G401 (cell line): ENCODE data around the gene ATOX1. TPM values are rescaled to one million over a fixed set of nuclear protein-coding genes. Genes with fewer than 3 reads are reported as not detected.

Experiments used
- DNase-seq: peaks from one replicate; pipeline ENCODE4 v3.0.0-alpha.2; 2015; ENCODE audit warnings: low spot score
- in situ Hi-C: cut with HindIII; loops from 2 replicates; pipeline ENCODE4 v1.10.0; 2016; ENCODE audit warnings: low sequenced_read_pairs, mixed read lengths
- total RNA-seq: library from RNA; depleted of rRNA; stranded (reverse); fragments of >200 nt; shearing (Covaris generic); gene quantifications from 2 replicates; pipeline ENCODE4 v1.2.3, GENCODE V29; 2014

Gene ATOX1
- total RNA-seq, 1 experiment from 2014 or later: 53.7 TPM

DNA sequence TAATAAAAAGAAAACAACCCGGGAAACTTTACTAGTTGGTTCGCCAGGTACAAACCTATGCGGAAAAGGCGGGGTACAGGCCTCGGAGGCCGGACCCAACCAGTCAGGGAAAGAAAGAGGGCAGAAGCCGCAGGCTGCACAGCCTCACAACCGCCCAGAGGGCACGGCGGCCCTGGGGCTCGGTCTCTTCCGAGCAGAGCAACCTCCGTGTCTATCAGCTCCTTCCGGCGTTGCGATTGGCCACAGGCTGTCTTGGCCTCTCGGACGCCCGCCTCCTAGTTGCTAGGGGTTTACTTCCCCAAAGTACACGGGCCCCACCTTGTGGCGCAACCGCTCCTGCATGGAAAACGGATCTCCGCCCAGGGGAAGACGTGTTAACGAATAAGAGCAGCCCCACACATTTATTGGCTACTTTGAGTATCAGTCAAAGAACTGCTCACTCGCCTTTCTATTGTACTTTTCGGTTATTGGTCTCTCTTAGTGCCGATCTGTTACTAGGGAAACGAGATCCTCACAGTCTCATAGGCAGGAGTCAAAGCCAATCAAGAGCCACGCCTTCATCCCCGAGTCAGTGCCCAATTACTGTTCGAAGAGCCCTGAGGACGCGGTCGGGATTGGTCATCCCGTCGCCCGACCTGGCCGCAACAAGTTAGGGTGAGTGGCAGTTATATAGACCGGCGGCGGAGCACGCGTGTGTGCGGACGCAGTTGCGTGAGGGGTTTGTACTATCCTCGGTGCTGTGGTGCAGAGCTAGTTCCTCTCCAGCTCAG is 13.0 kb upstream of the ATOX1 start, which contains the start of gene G3BP1:
G3BP1 (plus strand) TSS at position 696 of the 770 bp plus-strand sequence. CDS start 14,667 bp downstream, outside the sequence.
- in situ Hi-C loops: no loop called here
- DNase-seq: peak; percentile 100

- DNase-seq: peak; percentile 86
- in situ Hi-C loops: no loop called here
These were observed 12.2 kb upstream of the ATOX1 start for GRCh38 chr5:151770383-151771258.

DNA sequence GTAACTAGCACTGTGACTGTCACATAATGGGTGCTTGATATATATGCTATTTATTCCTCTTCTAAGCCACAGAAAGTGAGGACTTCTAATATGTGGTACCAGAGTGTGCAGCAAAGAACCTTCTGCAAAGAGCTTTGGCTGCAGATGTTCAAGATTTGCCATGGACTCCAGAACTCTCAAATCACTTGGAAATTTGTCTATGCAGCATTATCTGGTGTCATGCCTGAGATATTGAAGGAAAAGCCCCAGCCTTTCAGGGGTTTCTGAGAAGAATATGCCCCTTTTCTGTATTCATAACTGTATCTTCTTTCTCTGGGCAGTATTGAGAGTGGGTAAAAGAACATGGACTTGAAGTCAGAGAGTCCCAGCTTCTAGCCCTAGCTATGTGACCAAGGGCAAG is 8.5 kb upstream of the ATOX1 start:
- in situ Hi-C loops: no loop called here
- DNase-seq: no peak

- in situ Hi-C loops: no loop called here
- no peak for DNase-seq
These were observed 6.4 kb upstream of the ATOX1 start for GRCh38 chr5:151764801-151765200.

GRCh38 chr5:151758141-151758429 is 346 bp downstream of the ATOX1 start:
- in situ Hi-C loops: no loop called here
- peak; percentile 49 for DNase-seq

GRCh38 chr5:151757233-151758140 is 944 bp downstream of the ATOX1 start:
- in situ Hi-C loops: no loop called here
- peak; percentile 23 for DNase-seq

DNA sequence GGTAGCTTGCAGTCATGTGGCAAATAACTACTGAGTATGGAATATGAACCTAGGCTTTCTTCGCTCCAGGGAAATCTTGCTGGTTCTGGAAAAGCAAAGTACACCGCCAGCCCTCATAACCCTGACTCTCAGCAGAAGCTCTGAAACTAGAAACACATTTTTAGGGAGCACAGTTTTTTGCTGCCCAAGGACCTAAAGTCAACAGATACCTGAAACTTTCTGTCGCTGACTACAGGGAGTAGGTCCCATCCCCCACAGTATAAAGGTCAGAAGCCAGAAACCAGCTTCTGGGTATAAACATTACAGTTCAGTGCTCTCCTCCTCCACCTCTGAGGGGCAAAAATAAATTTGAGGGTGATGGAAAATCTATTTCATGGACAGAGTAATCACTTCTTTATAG is 3.0 kb downstream of the ATOX1 start:
- in situ Hi-C loops: no loop called here
- DNase-seq: no peak

DNA sequence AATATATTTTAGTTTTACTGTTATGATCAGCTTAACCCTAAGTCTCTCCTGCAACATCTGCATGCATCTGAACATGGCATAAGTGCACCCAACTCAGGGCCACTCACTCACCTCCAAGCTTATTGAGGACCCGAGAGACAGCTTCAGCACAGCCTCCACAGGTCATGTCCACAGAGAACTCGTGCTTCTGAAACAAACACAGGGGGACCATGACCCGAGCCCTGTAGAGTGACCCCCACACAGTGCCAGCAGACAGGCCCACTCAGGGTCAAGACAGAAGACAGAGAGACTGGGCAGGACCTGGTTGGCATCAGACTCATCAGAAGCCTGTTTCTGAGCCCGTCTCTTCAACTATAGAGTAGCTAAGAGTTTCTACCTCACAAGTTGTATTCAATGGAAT is 6.8 kb downstream of the ATOX1 start:
- DNase-seq: no peak
- in situ Hi-C loops: no loop called here

- no peak for DNase-seq
- in situ Hi-C loops: no loop called here
These were observed 7.3 kb downstream of the ATOX1 start for GRCh38 chr5:151751091-151751490.

DNA sequence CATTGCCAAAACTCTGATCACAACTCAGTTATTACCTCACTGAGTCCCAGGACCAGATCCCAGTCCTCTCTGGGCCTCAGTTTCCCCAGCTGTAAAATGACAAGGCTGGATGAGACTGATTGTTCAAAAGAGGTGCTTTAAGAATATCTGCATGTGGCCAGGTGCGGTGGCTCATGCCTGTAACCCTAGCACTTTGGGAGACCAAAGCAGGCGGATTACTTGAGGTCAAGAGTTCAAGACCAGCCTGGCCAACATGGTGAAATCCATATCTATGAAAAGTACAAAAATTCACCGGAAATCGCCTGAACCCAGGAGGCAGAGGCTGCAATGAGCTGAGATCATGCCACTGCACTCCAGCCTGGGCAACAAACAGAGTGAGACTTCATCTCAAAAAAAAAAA is 8.3 kb downstream of the ATOX1 start:
- no peak for DNase-seq
- in situ Hi-C loops: no loop called here

DNA sequence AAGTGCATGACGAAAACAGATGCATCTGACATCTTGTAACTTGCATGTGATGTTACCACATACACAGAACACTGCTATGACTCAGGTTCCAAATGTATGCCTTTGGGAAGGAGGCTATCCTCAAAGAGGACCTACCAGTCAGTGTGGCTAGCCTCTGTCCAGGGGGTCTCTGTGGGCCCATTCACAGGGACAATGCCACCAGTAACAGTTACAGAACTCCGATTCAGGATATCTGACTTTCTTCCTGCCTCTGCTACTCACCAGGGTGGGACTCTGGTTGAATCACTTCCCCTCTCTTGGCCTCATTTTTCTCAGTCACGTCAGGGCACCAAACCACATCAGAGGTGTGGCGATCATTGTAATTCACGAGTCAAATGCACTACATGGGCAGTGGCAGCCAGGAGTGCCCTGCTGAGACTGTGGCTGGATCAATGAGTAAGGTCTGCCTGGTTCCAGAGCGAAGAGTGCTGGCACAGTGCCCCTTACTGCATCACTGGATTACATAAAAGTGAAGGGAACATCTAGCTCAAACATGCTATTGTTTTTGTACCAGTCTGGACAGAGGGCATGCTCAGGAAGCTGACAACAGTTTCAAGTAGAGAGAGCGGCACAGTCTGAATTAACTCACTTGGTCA is 13.2 kb downstream of the ATOX1 start:
- DNase-seq: peak; percentile 29
- in situ Hi-C loops: no loop called here

- no peak for DNase-seq
- in situ Hi-C loops: no loop called here
These were observed 14.9 kb downstream of the ATOX1 start for GRCh38 chr5:151743530-151743929.

DNA sequence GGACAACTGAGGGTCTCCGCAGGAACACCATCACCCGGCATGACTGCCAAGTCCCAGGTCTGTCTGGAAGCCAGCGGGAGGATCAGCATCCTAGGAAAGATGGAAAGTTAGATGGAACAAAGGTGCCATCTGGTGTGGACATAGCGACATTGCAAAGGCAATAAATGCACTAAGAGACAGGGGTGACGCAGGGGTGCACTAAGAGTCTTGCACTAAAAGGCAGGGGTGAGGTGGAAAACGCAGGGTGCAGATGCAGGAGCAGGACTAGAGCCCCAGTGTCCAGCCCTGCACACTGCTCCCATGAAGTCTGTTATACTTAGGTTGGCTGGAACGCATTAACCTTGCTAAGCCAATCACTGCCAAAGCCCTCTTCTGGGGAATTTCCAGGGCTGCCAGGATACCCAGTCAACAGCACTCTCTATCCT is 15.5 kb downstream of the ATOX1 start:
- in situ Hi-C loops: no loop called here
- peak; percentile 81 for DNase-seq

- in situ Hi-C loops: no loop called here
- no peak for DNase-seq
These were observed 16.6 kb downstream of the ATOX1 start for GRCh38 chr5:151741678-151742423.

DNA sequence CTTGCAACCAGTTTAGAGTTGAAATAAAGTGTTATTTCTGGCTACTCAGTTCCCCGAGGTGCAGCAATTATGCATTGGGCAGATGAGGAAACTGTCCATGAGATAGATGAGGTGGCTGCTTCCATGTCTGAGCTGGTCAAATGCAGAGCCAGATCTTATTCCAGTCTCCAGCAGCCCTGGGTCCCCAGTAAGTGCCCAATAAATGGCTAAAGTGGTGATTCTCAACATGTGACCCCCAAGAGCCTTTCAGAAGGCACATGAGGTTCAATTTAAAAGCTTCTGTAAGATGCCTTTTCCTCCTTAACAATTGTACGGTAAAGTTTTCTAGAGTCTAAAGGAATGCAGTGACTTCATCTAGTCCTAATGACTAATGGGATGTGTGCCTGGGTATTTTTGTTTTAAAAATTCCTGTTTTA is 17.5 kb downstream of the ATOX1 start:
- DNase-seq: no peak
- in situ Hi-C loops: no loop called here

DNA sequence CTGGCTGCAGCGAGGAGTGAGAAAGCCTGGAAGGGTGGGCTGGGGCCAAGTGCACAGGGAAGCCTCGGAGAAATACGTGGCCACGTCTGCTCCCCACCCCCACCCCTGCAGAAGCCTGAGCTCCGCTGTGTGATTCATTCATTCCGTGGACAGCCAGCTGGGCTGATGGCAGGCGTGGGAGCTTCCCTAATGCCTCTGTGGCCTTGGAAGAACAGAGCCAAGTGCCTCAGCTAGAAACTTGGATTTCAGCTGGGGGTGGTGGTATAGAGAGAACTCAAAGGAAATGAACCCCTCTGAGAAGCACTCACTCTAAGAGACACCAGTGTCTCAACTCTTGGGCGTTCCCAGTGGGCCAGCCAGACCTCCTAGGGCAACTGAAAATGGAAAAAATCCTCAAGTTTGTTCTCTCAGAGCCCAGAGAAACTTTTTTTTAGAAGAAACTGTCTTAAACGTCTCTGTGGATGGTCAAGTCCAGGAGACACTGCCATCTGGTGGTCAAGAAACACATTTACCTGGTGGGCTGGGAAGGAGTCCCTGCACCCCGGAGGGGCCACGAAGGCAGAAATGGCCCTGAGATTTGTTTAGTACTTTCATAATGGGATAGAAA is 18.0 kb downstream of the ATOX1 start:
- in situ Hi-C loops: no loop called here
- peak; percentile 75 for DNase-seq

DNA sequence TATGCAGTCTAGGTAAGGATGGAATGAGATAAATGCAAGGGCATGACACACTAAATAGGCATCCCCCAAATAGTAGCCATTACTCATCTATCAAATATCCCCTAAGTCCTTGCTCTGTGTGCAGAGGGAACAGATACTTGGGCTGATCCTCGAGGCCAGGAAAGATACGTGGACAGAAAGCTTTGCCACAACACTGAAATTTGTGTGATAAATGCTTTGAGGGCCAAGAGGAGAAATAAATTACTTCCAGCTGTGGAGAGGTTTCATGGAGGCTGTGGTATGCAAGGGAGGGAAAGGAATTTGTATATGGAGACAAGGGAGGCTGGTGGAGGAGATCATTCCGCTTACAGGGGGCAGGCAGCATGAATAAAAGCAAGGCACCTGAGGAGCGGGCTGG is 18.5 kb downstream of the ATOX1 start:
- in situ Hi-C loops: no loop called here
- no peak for DNase-seq

DNA sequence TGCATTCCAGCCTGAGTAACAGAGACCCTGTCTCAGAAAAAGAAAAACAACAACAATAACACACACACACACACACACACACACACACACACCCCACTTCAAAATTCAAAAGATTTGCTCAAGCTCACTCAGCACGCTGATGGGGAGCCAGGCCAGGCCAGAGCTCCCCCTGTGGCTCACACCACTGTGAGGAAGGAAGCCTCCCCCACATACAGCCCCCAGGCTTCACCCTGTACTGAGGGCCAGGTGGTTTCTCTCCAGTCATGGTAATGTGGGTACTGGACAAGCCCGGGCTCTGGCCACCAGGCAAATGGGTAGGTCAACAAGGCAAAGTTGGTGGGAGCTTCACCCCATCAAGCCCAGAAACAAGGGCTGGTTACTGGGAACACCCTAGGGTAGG is 19.0 kb downstream of the ATOX1 start:
- no peak for DNase-seq
- in situ Hi-C loops: no loop called here
